Fibroblast of villous mesenchyme (primary cell): Measurements from ENCODE around the gene TLN1. TPM values are rescaled to one million over a fixed set of nuclear protein-coding genes. Genes with fewer than 3 reads are reported as not detected.

Source experiments
- DNase-seq: peaks from one replicate; pipeline ENCODE4 v3.0.0-alpha.2; 2010; ENCODE audit warnings: low read depth
- H3K4me3 ChIP-seq: 2 replicates; pipeline ENCODE4 v1.5.1; 2011; ENCODE audit warnings: low read depth, mild to moderate bottlenecking, low read length
- CTCF ChIP-seq: IDR thresholded peaks from 2 replicates; pipeline ENCODE4 v1.5.1; 2012; ENCODE audit warnings: low read depth, mild to moderate bottlenecking, low read length; ENCODE audit not compliant: insufficient read depth
- total RNA-seq: library from RNA; depleted of rRNA; stranded (reverse); fragments of >200 nt; gene quantifications from 2 replicates; pipeline ENCODE4 v1.2.3, GENCODE V29; 2012

The TLN1 gene
- total RNA-seq, 1 donor: 428 TPM

- TF ChIP-seq CTCF: no peak
- DNase-seq: no peak
- no peak overlapping the region for H3K4me3 ChIP-seq
Observed at GRCh38 chr9:35755071-35755470, 23.1 kb upstream of the TLN1 start.

GRCh38 chr9:35754264-35754663 is 22.3 kb upstream of the TLN1 start, which contains the start of gene MSMP:
Gene MSMP, minus strand, starts transcription at chr9:35754276. Its CDS starts 147 bp downstream, at chr9:35754129.
- DNase-seq: no peak
- no peak within 1 kb of the TSS for H3K4me3 ChIP-seq
- no peak for TF ChIP-seq CTCF

GRCh38 chr9:35753466-35753865 is 21.5 kb upstream of the TLN1 start:
- no peak overlapping the region for H3K4me3 ChIP-seq
- TF ChIP-seq CTCF: no peak
- no peak for DNase-seq

- no peak for DNase-seq
- peak overlapping the region; percentile 91 for H3K4me3 ChIP-seq
- no peak for TF ChIP-seq CTCF
Observed at GRCh38 chr9:35750256-35750531, 18.2 kb upstream of the TLN1 start.

- no peak for DNase-seq
- H3K4me3 ChIP-seq: peak overlapping the region; percentile 91
- TF ChIP-seq CTCF: no peak
Observed at GRCh38 chr9:35749515-35750255, 17.7 kb upstream of the TLN1 start.

- DNase-seq: peak; percentile 79
- peak within 1 kb of the TSS; percentile 91 for H3K4me3 ChIP-seq
- no peak for TF ChIP-seq CTCF
Observed at GRCh38 chr9:35748858-35749514, 17.0 kb upstream of the TLN1 start, which contains the start of the genes GBA2 and RGP1. Gene GBA2, minus strand, starts transcription at chr9:35749228. Its CDS starts 524 bp downstream, at chr9:35748704. Gene RGP1, plus strand, starts transcription at chr9:35749287. Its CDS starts 469 bp downstream, at chr9:35749756.
